HG03469 (cell line): Measurements from ENCODE around the gene THSD7B.
"Not testable (repeated sequence)": the region's sequence is repeated elsewhere in the genome, so short reads cannot be mapped to it uniquely, and the experiment has no call there.

Experiments
- ATAC-seq: cut with Tn5 transposase; IDR thresholded peaks from one replicate; pipeline ENCODE4 v1.9.1; 2021; ENCODE audit warnings: mild to moderate bottlenecking, moderate library complexity, moderate number of reproducible peaks; ENCODE audit not compliant: unreplicated experiment

The THSD7B gene

GRCh38 chr2:136927156-136927555 lies 161.8 kb downstream of the THSD7B start:
- ATAC-seq = no peak

GRCh38 chr2:136929531-136929930 lies 164.2 kb downstream of the THSD7B start:
- no peak for ATAC-seq

GRCh38 chr2:136932700-136933099 lies 167.4 kb downstream of the THSD7B start:
- no peak for ATAC-seq

- no peak for ATAC-seq
These were observed 169.8 kb downstream of the THSD7B start for GRCh38 chr2:136935119-136935518.

- no peak for ATAC-seq
These were observed 190.7 kb downstream of the THSD7B start for GRCh38 chr2:136956050-136956449.

GRCh38 chr2:136957044-136957443 lies 191.7 kb downstream of the THSD7B start:
- no peak for ATAC-seq

GRCh38 chr2:136962105-136962725 lies 196.9 kb downstream of the THSD7B start:
- no peak for ATAC-seq

- ATAC-seq = no peak
These were observed 201.1 kb downstream of the THSD7B start for GRCh38 chr2:136966485-136966884.

GRCh38 chr2:136980303-136980702 lies 215.0 kb downstream of the THSD7B start:
- no peak for ATAC-seq

- ATAC-seq = not testable (repeated sequence)
These were observed 216.3 kb downstream of the THSD7B start for GRCh38 chr2:136981689-136982088.

GRCh38 chr2:136985044-136985443 lies 219.7 kb downstream of the THSD7B start:
- no peak for ATAC-seq

GRCh38 chr2:136986605-136987221 lies 221.4 kb downstream of the THSD7B start:
- no peak for ATAC-seq

- no peak for ATAC-seq
These were observed 225.0 kb downstream of the THSD7B start for GRCh38 chr2:136990316-136990715.

- ATAC-seq = no peak
These were observed 229.4 kb downstream of the THSD7B start for GRCh38 chr2:136994793-136995192.

GRCh38 chr2:136997557-136997956 lies 232.2 kb downstream of the THSD7B start:
- ATAC-seq = no peak

- ATAC-seq = no peak
These were observed 235.5 kb downstream of the THSD7B start for GRCh38 chr2:137000811-137001210.

GRCh38 chr2:137002896-137003295 lies 237.6 kb downstream of the THSD7B start:
- ATAC-seq = no peak

- no peak for ATAC-seq
These were observed 239.9 kb downstream of the THSD7B start for GRCh38 chr2:137005210-137005609.

GRCh38 chr2:137007938-137008337 lies 242.6 kb downstream of the THSD7B start:
- ATAC-seq = no peak

GRCh38 chr2:137009953-137010352 lies 244.6 kb downstream of the THSD7B start:
- ATAC-seq = no peak

- ATAC-seq = no peak
These were observed 255.3 kb downstream of the THSD7B start for GRCh38 chr2:137020452-137021196.

GRCh38 chr2:137021763-137022162 lies 256.4 kb downstream of the THSD7B start:
- ATAC-seq = no peak
